Measurements from ENCODE around the gene MED13. TPM values are rescaled to one million over a fixed set of nuclear protein-coding genes. Genes with fewer than 3 reads are reported as not detected.

Gene MED13
- polyA plus RNA-seq, 1 of the 3 experiments (the other 2 are of a cell fraction) = 6.3 TPM

DNA sequence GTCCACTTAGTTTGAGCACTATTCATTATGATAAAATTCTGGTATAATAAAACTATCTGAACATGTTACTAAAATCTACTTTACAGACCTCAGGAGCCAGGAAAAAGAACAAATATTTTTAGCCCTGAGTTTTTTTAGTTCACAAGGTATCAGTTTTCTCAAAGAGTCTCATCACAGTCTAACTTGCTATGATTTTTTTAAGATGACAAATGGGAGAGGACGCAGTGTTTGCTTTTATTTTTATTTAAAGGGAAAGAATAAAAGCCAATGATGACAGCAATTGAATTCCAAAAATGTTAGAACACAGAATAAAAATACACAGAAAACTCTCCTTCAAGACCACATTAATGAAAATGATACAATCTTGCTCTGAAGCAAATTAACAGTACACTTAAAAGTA lies 7.4 kb downstream of the MED13 start (continued):
- TF ChIP-seq SIN3A (IDR thresholded peaks at IDR 0.05; ENCODE audit: borderline replicate concordance, low read depth, low read length) (no peak), MXI1 (IDR thresholded peaks at IDR 0.05; ENCODE audit: low read depth, low read length) (no peak), FOXM1 (IDR thresholded peaks at IDR 0.05; ENCODE audit: low read depth) (no peak)

GRCh38 chr17:62052765-62053338 lies 12.2 kb downstream of the MED13 start:
- Histone ChIP-seq H3K27ac (ENCODE audit: low read depth in 2 of 2, low read length in 1 of 2) (no peak overlapping the region), H3K9me3 (no peaks in the 10 kb centered on the region), H3K9ac (no peak overlapping the region), H3K4me1 (ENCODE audit: control insufficient read depth in 1 of 2, insufficient read depth in 2 of 2, low read depth in 1 of 2, low read length in 1 of 2) (peaks cover 2 to 3% of the 10 kb centered on the region in 2 experiments; a peak in 2 of 4 replicates), H3K4me2 (no peak overlapping the region), H3K79me2 (ENCODE audit: insufficient read depth) (peaks cover 98% of the 10 kb centered on the region), H4K20me1 (ENCODE audit: insufficient read depth) (peaks cover 84% of the 10 kb centered on the region), H3K9me2 (no peaks in the 10 kb centered on the region), H3K27me3 (ENCODE audit: insufficient read depth) (no peaks in the 10 kb centered on the region), H3F3A (replicated peaks; ENCODE audit: insufficient read depth) (peaks cover 12% of the 10 kb centered on the region), H3K36me3 (replicated peaks in 1 of 2; ENCODE audit: control insufficient read depth in 1 of 2, insufficient read depth in 2 of 2, low read length in 1 of 2) (peaks cover 68 to 83% of the 10 kb centered on the region in 2 experiments), H2AFZ (ENCODE audit: low read depth) (no peak overlapping the region), H3K4me3 (ENCODE audit: low read depth in 2 of 2, low read length in 1 of 2) (no peak overlapping the region)
- 81% methylated on average over 2 of the region's 2 CpGs for WGBS (ENCODE audit: low lambda C conversion rate)
- TF ChIP-seq IRF3 (IDR thresholded peaks at IDR 0.05; ENCODE audit: low read depth, low read length) = no peak
- no peak for DNase-seq
- ChIA-PET POLR2A (interaction anchor here (1.2 to 1.9 kb wide), 2 partner anchors 12 to 13 kb away, joined by 3 to 5 read pairs; partner anchors contain the start of gene MED13), CTCF (interaction anchor here (0.7 to 2.6 kb wide), 7 partner anchors 10 to 57 kb away, joined by 3 to 14 read pairs (median 3); partner anchors contain the start of gene MED13)

GRCh38 chr17:62051053-62051452 lies 14.0 kb downstream of the MED13 start:
- Histone ChIP-seq H3K36me3 (replicated peaks in 1 of 2; ENCODE audit: control insufficient read depth in 1 of 2, insufficient read depth in 2 of 2, low read length in 1 of 2) (peaks cover 59 to 79% of the 10 kb centered on the region in 2 experiments), H3K4me2 (no peak overlapping the region), H3F3A (replicated peaks; ENCODE audit: insufficient read depth) (peaks cover 4% of the 10 kb centered on the region), H3K4me1 (ENCODE audit: control insufficient read depth in 1 of 2, insufficient read depth in 2 of 2, low read depth in 1 of 2, low read length in 1 of 2) (peaks cover 0 to 2% of the 10 kb centered on the region in 2 experiments; a peak in 2 of 4 replicates), H3K9me2 (no peaks in the 10 kb centered on the region), H3K4me3 (ENCODE audit: low read depth in 2 of 2, low read length in 1 of 2) (no peak overlapping the region), H2AFZ (ENCODE audit: low read depth) (no peak overlapping the region), H3K9me3 (no peaks in the 10 kb centered on the region), H3K79me2 (ENCODE audit: insufficient read depth) (peaks cover 97% of the 10 kb centered on the region), H3K27ac (ENCODE audit: low read depth in 2 of 2, low read length in 1 of 2) (no peak overlapping the region), H4K20me1 (ENCODE audit: insufficient read depth) (peaks cover 70% of the 10 kb centered on the region), H3K9ac (no peak overlapping the region), H3K27me3 (ENCODE audit: insufficient read depth) (no peaks in the 10 kb centered on the region)
- ChIA-PET POLR2A (no interaction called here), CTCF (interaction anchor here (2.6 kb wide), 1 partner anchor 15 kb away, joined by 14 read pairs; no protein-coding TSS in a partner anchor)
- DNase-seq = no peak
- no peak for TF ChIP-seq EP300 (IDR thresholded peaks at IDR 0.05; ENCODE audit: borderline replicate concordance in 1 of 2, low read depth in 1 of 2, low read length in 1 of 2)
- TF ChIP-seq TEAD4 (IDR thresholded peaks at IDR 0.05; ENCODE audit: borderline replicate concordance, insufficient read depth) = no peak
- TF ChIP-seq RXRA (IDR thresholded peaks at IDR 0.05; ENCODE audit: borderline replicate concordance, low read depth) = no peak
- no peak for TF ChIP-seq NFIC (IDR thresholded peaks at IDR 0.05; ENCODE audit: borderline replicate concordance)
- TF ChIP-seq FOSL2 (IDR thresholded peaks at IDR 0.05; ENCODE audit: borderline replicate concordance, low read depth) = no peak
- TF ChIP-seq CHD2 (IDR thresholded peaks at IDR 0.05; ENCODE audit: low read length, partially characterized antibody) = no peak
- TF ChIP-seq, protein P1, sequence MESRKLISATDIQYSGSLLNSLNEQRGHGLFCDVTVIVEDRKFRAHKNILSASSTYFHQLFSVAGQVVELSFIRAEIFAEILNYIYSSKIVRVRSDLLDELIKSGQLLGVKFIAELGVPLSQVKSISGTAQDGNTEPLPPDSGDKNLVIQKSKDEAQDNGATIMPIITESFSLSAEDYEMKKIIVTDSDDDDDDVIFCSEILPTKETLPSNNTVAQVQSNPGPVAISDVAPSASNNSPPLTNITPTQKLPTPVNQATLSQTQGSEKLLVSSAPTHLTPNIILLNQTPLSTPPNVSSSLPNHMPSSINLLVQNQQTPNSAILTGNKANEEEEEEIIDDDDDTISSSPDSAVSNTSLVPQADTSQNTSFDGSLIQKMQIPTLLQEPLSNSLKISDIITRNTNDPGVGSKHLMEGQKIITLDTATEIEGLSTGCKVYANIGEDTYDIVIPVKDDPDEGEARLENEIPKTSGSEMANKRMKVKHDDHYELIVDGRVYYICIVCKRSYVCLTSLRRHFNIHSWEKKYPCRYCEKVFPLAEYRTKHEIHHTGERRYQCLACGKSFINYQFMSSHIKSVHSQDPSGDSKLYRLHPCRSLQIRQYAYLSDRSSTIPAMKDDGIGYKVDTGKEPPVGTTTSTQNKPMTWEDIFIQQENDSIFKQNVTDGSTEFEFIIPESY (IDR thresholded peaks at IDR 0.05; ENCODE audit: borderline replicate concordance, low read depth) = no peak
- no peak for TF ChIP-seq RCOR1 (IDR thresholded peaks at IDR 0.05; ENCODE audit: low read length)
- TF ChIP-seq FOXM1 (IDR thresholded peaks at IDR 0.05; ENCODE audit: low read depth) = no peak
- no peak for TF ChIP-seq SMC3 (IDR thresholded peaks at IDR 0.05; ENCODE audit: low read depth, low read length)
- no peak for TF ChIP-seq TAF1 (IDR thresholded peaks at IDR 0.05; ENCODE audit: borderline replicate concordance, low read depth, low read length)
- no peak for TF ChIP-seq JUND (IDR thresholded peaks at IDR 0.05)
- no peak for TF ChIP-seq PBX3 (IDR thresholded peaks at IDR 0.05)
- TF ChIP-seq NRF1 (IDR thresholded peaks at IDR 0.05; ENCODE audit: low read depth, low read length) = no peak
- TF ChIP-seq YY1 (IDR thresholded peaks at IDR 0.05; ENCODE audit: low read depth) = no peak
- no peak for TF ChIP-seq EZH2phosphoT487 (IDR thresholded peaks at IDR 0.05; ENCODE audit: borderline replicate concordance, low read depth)
- no peak for TF ChIP-seq FOXJ3 (CRISPR knock-in tag; IDR thresholded peaks at IDR 0.05)
- TF ChIP-seq SIN3A (IDR thresholded peaks at IDR 0.05; ENCODE audit: borderline replicate concordance, low read depth, low read length) = no peak
- WGBS (ENCODE audit: low lambda C conversion rate) = 90% methylated on average over 2 of the region's 2 CpGs

All from SK-N-SH (cell line).